HG03460 (cell line): ENCODE measurements around the gene OPHN1.
"Not testable (repeated sequence)": the region's sequence is repeated elsewhere in the genome, so short reads cannot be mapped to it uniquely, and the experiment has no call there.

Experiments used
- ATAC-seq: cut with Tn5 transposase; IDR thresholded peaks from one replicate; pipeline ENCODE4 v1.9.1; 2021; ENCODE audit not compliant: unreplicated experiment

OPHN1 gene

DNA sequence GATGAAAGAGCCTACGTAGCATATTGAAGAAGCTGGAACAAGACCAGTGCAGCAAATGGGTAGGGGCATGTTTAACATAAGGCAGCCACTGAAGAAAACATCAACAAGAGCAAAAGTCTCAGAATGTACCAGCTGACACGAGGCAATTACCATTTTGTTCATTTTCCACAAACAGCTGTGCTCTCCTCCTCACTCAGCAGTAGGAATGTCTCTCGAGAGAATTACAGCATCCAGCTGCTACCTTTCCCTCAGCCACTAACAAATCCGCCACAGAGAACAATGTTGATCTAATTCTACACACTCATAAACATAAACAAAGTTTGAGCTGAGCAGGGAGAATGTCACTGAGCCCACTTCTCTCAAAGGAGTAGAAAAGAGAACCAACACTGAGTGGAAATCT, 68.0 kb downstream of the OPHN1 start:
- no peak for ATAC-seq

GRCh38 chrX:68363984-68364383, 69.3 kb downstream of the OPHN1 start:
- no peak for ATAC-seq

DNA sequence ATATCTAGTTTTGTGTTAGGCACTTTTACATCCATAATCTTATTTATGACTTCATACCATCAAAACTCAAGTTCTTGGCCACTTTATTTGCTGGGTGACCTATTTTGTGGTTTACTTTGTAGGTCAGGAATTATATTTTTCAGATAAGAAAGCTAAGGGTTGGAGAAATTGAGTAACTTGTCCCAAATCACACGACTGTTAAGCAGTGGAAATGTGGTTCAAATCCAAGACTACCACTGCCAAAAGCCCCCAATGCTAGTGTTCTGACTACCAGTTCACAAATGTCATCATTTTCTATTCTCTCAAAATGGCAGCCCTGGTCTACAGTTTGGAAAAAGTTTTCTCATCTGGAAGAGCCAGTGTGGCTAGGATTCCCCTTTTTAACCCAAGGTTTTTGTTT, 74.6 kb downstream of the OPHN1 start:
- no peak for ATAC-seq

GRCh38 chrX:68355629-68355920, 77.7 kb downstream of the OPHN1 start:
- ATAC-seq: no peak

GRCh38 chrX:68354879-68355628, 78.2 kb downstream of the OPHN1 start:
- ATAC-seq: no peak

DNA sequence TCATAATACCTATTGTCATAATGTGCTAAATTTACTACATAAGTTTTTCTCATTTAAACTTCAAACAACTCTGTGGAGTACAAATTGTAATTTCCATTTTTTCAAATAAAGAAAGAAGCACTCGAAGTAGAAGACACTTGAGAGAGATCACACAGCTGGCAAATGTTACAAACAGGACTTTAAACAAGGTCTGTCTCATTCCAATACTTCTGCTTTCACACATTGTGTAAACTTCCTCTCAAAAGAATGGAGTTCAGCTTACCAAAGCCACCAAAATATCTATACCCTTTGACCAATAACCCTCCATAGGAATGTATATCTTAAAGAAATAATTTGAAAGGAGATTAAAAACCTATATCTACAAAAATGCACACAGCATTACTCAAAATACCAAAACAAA, 88.3 kb downstream of the OPHN1 start:
- ATAC-seq: no peak

- no peak for ATAC-seq
Measured at GRCh38 chrX:68343551-68343950, 89.7 kb downstream of the OPHN1 start.

DNA sequence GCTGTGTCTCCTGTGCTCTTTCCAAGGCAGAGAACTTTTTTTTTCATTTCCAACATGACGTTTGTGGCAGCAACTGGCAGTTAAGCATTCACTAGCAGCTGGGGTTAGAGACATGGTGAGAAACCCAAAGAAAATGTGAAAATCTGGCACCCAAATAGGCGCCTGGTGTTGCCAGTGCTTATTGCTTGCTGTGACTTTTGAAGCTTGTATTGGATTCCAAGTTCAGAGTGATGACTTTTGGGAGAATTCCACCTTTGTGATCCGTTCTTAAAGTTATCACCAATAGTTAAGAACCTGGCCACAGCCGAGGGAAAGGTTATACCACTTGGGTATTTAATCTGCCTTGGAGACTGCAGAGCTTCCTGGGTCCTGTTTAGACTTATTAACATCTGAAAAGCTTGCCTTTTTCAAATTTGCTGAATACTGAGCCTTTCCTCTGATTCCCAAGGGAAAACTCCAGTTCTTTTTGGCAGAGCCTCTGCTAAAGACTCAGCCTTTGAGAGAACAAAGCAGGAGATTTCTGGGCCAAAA, 101.0 kb downstream of the OPHN1 start:
- no peak for ATAC-seq

DNA sequence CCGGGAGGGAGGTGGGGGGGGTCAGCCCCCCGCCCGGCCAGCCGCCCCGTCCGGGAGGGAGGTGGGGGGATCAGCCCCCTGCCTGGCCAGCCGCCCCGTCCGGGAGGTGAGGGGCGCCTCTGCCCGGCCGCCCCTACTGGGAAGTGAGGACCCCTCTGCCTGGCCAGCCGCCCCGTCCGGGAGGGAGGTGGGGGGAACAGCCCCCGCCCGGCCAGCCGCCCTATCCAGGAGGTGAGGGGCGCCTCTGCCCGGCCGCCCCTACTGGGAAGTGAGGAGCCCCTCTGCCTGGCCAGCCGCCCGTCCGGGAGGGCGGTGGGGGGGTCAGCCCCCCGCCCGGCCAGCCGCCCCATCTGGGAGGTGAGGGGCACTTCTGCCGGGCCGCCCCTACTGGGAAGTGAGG, 106.5 kb downstream of the OPHN1 start:
- not testable (repeated sequence) for ATAC-seq

DNA sequence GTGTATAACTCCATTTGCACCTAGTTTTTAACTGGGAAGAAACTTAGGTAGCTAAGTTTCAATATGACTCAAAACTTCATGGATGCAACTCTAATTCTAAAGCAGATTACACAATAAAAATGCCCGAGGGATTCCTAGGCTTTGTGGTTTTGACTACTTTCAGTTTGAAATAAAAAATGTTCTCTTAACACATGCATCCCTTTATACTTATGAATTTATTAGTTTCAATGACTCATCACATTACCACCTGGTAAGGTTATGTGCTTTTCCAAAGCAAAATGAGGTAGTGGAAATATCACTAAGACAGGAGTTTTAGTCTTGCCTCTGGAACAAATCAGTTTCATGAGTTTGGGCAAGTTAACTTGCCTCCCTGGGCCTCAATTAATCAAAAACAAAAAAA, 125.5 kb downstream of the OPHN1 start:
- ATAC-seq: no peak

- ATAC-seq: no peak
Measured at GRCh38 chrX:68304602-68305001, 128.7 kb downstream of the OPHN1 start.

DNA sequence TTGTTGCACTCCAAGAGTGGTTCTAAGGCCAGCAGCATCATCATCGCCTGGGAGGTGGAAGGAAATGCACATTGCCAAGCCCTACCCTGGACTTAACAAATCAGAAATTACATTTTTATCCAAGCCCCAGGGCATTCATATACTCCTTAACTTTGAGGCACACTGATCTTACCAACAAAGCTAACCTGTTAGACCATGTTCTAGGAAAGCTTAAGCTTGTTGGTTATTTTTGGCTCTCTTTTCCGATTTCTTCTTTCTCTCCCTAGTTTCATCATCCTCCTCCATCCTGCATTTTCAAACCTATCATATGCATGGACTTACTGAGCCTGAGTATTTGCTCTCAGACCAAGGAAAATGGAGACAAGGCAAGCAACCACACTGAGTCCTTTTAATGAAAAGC, 133.4 kb downstream of the OPHN1 start:
- no peak for ATAC-seq

- ATAC-seq: no peak
Measured at GRCh38 chrX:68292471-68292870, 140.8 kb downstream of the OPHN1 start.

DNA sequence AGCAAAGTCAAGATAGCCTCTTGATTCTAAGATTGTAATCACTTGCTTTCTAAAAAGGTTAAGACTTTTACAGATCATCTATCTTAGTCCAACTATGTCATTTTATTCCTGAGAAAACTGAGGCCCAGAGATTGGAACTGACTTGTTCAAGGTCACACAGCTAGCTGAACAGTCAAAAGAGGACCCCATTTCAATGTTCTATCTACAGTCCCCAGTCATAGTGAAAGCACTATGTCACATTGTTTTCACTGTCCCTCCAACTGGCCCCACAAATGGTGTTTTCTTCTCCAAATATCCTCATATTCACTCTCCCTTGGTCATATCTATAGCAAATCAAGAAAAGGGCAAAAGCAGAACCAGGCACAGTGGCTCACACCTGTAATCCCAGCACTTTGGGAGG, 145.2 kb downstream of the OPHN1 start:
- no peak for ATAC-seq

- ATAC-seq: no peak
Measured at GRCh38 chrX:68287419-68287818, 145.9 kb downstream of the OPHN1 start.

- ATAC-seq: no peak
Measured at GRCh38 chrX:68286980-68287379, 146.3 kb downstream of the OPHN1 start.

DNA sequence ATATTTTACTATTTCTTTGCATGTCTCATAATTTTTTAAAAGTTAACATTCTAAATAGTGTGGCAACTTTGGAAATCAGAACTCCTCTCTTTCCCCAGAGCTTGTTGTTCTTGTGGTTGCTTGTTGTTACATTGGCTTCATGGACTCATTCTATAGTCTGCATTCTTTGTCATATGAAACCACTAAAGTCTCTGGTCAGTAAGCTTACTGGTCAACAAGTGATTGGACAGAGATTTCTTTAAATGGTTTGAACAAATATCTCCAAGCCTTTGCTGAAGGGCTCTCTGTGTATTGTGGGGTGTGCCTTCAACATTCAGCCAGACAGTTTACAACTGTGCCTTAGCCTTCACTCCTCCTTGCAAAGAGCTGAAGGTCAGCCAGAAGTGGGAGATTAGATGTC, 147.2 kb downstream of the OPHN1 start:
- ATAC-seq: no peak

DNA sequence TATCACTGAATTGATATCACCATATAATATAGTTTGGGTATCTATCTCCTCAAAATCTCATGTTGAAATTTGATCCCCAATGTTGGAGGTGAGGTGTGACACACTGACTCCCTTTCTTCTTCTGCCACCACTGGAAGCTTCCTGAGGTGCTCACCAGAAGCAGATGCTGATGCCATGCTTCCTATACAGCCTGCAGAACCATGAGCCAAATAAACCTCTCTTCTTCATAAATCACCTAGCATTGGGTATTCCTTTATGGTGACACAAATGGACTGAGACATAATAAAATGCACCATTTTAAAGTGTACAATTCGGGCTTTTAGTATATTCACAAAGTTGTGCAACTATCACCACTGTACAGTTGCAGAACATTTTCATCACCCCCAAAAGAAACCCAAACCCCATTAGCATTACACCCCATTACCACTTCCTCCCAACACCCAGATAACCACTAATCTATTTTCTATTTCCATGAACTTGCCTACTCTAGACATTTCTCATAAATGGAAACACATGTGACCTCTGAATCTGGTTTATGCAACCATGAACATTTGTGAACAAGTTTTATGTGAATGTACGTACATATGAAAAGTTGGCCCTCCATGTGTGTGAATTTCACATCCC, 148.9 kb downstream of the OPHN1 start:
- ATAC-seq: no peak

- ATAC-seq: no peak
Measured at GRCh38 chrX:68273887-68274286, 159.4 kb downstream of the OPHN1 start.

- ATAC-seq: not testable (repeated sequence)
Measured at GRCh38 chrX:68264793-68265192, 168.5 kb downstream of the OPHN1 start.

DNA sequence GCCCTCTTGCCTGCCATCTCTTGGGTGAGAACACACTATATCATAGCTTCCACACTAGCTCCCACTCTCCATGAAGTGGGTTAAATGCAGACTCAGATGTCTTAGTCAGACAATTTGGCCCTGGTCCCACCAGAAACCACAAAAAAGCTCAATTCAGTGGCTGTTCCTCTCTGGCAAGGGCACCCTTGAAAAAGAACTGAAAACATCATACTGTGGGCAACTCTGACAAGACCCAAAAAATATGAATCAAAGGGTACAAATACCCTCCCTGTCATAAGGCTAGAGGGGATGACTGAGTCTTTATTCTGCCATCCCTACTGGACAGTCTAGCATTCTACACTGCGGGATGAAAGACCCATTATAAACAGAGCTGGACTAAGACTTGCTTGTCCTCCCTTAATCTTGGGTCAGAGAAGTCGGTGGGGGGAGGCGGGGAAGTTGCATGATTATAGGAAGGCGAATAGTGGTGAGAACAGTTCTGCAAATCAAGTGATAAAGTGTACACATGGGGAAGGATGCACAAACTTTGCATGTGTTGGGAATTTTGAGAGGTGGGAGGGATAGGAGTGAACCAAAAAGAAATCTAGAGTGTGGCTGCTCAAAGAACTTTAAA, 172.1 kb downstream of the OPHN1 start:
- no peak for ATAC-seq

DNA sequence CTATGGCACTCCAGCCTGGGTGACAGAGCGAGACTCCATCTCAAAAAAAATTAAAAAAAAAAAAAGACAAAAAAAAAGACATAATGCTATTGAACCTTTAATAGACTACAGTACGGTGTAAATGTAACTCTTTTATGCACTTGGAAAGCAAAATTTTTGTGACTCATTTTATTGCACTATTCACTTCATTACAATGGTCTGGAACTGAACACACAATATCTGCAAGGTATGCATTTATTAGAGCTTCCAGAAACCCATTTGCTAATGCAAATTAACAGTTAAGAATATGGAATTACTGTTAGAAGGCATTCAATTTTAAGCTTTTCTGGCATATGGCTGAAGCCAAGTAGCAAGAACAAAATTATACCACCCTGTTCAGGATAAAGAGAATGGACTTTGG, 176.3 kb downstream of the OPHN1 start:
- no peak for ATAC-seq
